Epithelial cell of prostate (primary cell): Measurements from ENCODE around the gene SLC6A7.
A peak's percentile ranks its signal among the peaks of the same experiment; 100 is the strongest.

Experiments
- DNase-seq: peaks from one replicate; pipeline ENCODE4 v3.0.0-alpha.2; 2011; ENCODE audit warnings: low read depth, low spot score
- H3K27ac ChIP-seq: fragments of 450-650 bp; 2 replicates; pipeline ENCODE4 v1.5.1; 2017; ENCODE audit warnings: mild to moderate bottlenecking

The SLC6A7 gene

GRCh38 chr5:150189728-150190502, at the start of gene SLC6A7:
Gene SLC6A7 (plus strand): TSS chr5:150190062. CDS start chr5:150190328, 266 bp downstream.
- no peak for DNase-seq
- H3K27ac ChIP-seq, result no peak within 1 kb of the TSS

DNA sequence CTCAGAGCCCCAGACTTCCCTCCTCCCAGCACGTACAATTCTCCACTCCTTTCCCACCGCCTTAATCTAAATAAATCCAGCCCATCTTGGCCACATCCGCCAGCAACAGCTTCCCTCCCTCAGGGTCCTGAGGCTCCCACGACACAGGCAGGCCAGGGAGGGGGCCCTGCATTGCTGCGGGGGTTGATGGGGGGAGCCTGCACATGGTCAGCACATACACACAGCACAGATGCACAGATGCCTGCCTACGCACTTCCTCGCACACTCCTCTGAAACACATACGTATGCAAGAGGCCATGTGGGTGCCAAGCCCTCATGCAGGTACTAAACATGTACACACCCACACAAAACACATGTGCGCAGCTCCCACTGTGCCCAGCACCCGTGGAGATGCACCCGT, 49.0 kb upstream of the SLC6A7 start:
- no peak overlapping the region for H3K27ac ChIP-seq
- DNase-seq, result no peak

- DNase-seq, result no peak
- no peak overlapping the region for H3K27ac ChIP-seq
Measured at GRCh38 chr5:150141544-150142184, 48.2 kb upstream of the SLC6A7 start.

- H3K27ac ChIP-seq, result peak overlapping the region; percentile 88
- no peak for DNase-seq
Measured at GRCh38 chr5:150142185-150142958, 47.5 kb upstream of the SLC6A7 start.

GRCh38 chr5:150142959-150143349, 46.9 kb upstream of the SLC6A7 start:
- peak; percentile 29 for DNase-seq
- peak overlapping the region; percentile 88 for H3K27ac ChIP-seq

GRCh38 chr5:150143350-150144245, 46.3 kb upstream of the SLC6A7 start:
- peak overlapping the region; percentile 88 for H3K27ac ChIP-seq
- no peak for DNase-seq

DNA sequence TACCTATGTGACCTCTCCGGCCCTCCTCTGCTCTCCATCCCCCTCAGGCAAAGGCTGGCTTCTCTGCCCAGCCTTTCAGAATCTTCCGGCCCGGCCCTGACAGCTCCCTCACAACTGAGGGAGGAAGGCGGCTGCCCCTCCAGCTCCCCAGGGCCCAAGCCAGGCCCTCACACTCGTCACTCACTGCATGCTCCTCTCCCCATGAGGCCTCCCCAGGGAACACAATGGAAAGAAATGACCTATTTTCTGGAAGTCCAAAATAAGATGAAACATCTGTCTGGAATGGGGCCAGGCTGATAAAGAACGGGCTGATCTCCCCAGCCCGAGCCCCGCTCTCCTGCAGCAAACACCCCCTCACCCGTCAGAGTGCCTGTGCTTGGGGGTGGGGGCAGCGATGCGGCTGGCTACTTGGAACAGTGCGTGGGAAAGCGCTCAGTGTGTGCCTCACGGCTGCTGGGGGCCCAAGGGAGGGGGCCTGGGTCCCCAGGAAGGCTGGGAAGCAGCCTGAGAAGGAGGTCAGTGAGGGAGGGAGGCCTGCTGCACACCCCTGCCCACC, 45.5 kb upstream of the SLC6A7 start:
- no peak for DNase-seq
- H3K27ac ChIP-seq, result no peak overlapping the region

DNA sequence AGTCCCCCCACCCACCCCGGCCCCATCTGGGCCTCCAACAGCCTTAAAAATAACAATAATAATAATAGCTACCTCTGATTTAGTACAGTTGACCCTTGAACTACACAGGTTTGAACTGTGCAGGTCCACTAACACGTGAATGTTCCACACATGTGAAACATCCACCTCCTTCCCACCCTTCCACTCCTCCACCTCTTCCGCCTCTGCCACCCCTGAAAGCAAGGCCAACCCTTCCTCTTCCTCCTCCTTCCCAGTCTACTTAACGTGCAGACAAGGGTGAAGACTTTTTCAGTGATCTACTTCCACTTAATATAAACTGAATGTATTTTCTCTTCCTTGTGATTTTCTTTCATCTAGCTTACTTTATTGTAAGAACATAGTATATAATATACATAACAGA, 45.0 kb upstream of the SLC6A7 start:
- no peak for DNase-seq
- H3K27ac ChIP-seq, result no peak overlapping the region

DNA sequence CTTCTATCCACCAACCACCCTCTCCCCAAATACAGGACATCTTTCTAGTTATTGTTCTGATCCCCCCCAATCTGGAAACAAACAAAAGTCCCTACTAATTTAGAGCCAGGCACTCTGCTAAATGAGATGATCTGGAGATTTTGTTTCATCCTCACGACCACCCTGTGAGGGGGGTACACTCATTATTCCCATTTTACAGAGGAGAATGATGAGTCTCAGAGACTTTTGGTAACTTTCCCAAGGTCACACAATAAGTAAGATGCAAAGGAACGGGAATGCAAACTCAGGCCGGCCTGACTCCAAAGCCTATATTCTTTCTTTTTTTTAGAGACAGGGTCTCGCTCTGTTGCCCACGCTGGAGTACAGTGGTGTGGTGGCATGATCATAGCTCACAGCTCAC, 43.6 kb upstream of the SLC6A7 start:
- no peak for DNase-seq
- H3K27ac ChIP-seq, result no peak overlapping the region

- no peak for DNase-seq
- H3K27ac ChIP-seq, result no peak overlapping the region
Measured at GRCh38 chr5:150146862-150147601, 42.8 kb upstream of the SLC6A7 start.

DNA sequence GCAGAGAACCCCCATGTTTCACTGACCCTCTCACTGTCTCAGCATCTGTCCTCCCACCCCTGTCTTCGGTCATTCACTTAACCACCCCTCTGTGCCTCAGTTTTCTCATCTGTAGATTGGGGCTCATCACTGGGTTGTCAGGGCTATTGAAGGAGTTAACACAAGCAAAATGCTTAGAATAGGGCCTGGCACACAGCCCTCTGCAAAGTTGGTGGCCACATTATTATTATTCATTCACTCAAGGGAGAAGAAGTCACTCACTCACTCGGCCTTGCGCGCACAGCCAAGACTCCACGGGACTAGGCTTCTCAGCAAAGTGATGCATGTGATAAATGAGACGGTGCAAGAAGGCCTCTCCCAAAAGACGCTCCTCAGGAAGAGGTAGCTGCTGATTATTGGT, 42.2 kb upstream of the SLC6A7 start:
- no peak overlapping the region for H3K27ac ChIP-seq
- DNase-seq, result no peak

DNA sequence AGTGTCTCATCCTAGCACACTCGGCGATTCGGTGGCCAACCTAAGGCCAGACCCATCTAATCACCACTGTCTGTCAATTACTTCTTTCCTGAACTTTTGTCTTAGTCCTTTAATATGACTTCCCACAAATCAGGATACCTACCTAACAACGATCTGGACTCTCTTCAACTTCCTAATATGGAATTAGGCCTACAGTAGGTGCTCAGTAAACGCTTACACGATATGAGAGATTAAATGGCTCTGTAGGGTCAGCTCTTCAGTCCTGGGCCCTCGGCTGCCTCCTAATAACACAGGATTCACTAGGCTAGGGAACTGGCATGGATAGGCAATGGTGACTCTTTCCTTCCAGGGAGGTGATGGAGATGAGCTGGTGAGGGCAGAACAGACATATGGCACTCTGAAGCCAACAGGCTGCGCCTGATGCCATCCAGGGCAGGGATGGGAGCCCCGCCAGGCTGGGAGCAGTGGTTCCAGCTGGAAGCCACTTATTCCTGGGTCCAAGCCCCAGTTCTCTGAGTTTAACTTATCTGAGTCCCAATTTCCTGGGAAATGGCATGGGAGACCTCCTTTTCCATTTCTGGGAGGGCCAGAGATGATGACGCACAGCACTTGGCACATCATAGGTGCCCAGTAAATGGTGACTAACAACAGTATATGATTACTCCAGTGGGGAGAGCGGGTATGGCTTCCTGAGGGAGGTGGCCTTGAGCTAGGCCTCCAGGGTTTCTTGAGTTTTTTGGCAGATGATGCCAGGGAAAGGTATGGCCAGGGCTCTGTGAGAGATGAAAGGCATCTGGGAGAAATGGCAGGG, 41.5 kb upstream of the SLC6A7 start:
- H3K27ac ChIP-seq, result no peak overlapping the region
- no peak for DNase-seq

GRCh38 chr5:150149618-150150017, 40.2 kb upstream of the SLC6A7 start:
- H3K27ac ChIP-seq, result no peak overlapping the region
- DNase-seq, result no peak

- H3K27ac ChIP-seq, result no peak overlapping the region
- no peak for DNase-seq
Measured at GRCh38 chr5:150152636-150153462, 37.0 kb upstream of the SLC6A7 start.

GRCh38 chr5:150153483-150153882, 36.4 kb upstream of the SLC6A7 start:
- DNase-seq, result no peak
- H3K27ac ChIP-seq, result no peak overlapping the region

DNA sequence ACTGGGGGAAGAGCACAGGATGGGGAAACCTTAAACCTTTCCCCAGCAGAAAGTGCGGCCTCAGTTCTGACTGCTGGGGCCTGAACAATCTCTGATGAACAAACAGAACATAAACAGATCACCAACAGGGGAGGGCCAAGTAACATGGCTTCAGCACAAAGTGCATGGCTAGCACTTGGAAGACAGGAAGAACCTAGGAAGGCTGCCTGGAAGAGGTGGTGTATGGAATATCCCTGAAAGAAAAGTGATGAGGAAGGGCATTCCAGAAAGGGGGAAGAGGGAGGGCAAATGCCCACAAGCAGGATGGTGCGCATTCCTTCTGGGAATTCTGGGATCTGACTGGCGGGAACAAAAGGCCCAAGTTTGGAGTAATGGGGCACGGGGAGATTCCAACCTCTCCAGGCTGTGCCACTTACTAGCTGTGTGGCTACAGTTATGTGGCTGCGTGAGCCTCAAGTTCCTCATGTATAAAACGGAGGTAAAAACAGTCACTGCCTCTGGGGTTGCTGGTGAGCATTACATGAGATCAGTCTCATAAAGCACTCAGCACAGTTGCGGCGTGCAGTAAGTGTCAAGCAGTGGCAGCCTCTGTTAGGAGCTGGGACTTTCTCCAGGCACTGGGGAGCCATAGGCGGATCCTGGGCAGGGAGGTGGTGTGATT, 35.8 kb upstream of the SLC6A7 start:
- no peak overlapping the region for H3K27ac ChIP-seq
- no peak for DNase-seq

DNA sequence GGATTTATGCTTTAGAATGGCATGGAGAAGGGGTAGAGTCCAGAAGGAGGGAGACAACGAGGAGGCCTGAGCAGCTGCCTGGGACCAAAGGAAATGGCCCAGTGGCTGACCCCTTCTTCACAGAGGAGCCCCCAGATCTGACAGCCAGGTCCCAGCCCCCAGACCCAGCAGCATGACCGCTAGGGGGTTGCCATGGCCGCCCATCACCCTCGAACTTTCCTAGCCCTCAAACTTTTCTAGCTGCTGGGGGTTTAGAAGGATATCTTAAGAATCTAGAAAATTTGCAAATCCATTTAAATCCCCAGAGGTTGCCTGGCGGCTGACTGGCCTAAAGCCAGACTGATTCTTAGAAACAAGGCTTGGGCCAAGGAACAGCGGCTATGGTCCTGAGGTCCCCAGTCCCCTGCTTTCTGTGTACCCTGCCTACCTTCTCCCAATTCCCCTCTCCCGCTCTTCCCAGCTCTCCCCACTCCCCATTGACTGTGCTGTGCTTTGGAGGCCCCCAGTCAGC, 35.2 kb upstream of the SLC6A7 start:
- no peak overlapping the region for H3K27ac ChIP-seq
- DNase-seq, result no peak
